Measurements from ENCODE around the gene ZNF524. TPM values are rescaled to one million over a fixed set of nuclear protein-coding genes. Genes with fewer than 3 reads are reported as not detected.

ZNF524 gene
- total and polyA plus RNA-seq, 10 of the 15 experiments (the other 5 are each of a cell fraction or from before 2014, with no cell fraction given) = 0.47 to 18.6 (median 12.4) TPM; not detected in 1

- TF ChIP-seq KDM1A (IDR thresholded peaks at IDR 0.05; ENCODE audit: borderline replicate concordance) = no peak
- peak; percentile 71; the same call in 1 of the 2 replicates for TF ChIP-seq YY1 (IDR thresholded peaks at IDR 0.05; ENCODE audit: low read depth, low read length)
- no peak for TF ChIP-seq PKNOX1 (IDR thresholded peaks at IDR 0.05)
- peak; percentile 90 for TF ChIP-seq NBN (IDR thresholded peaks at IDR 0.05)
- no peak for TF ChIP-seq SRF (IDR thresholded peaks at IDR 0.05; ENCODE audit: low read depth in 2 of 2, low read length in 2 of 2)
- no peak for TF ChIP-seq ZBTB33 (IDR thresholded peaks at IDR 0.05)
- TF ChIP-seq IKZF1 (conservative IDR thresholded peaks at IDR 0.05) = peak; percentile 68; the same call in 1 of the 2 replicates
- no peak for TF ChIP-seq BCL3 (IDR thresholded peaks at IDR 0.05; ENCODE audit: borderline replicate concordance, insufficient read depth, low read depth, low read length, poor library complexity, severe bottlenecking)
- TF ChIP-seq EED (IDR thresholded peaks at IDR 0.05; ENCODE audit: low read depth) = peak; percentile 63; the same call in 1 of the 2 replicates
- TF ChIP-seq GABPA (IDR thresholded peaks at IDR 0.05; ENCODE audit: low read depth) = no peak
- TF ChIP-seq RELA (IDR thresholded peaks at IDR 0.05; ENCODE audit: borderline replicate concordance, partially characterized antibody) = peak; percentile 79
- TF ChIP-seq SMAD5 (IDR thresholded peaks at IDR 0.05; ENCODE audit: low read depth) = no peak
- no peak for TF ChIP-seq CEBPB (IDR thresholded peaks at IDR 0.05; ENCODE audit: borderline replicate concordance in 1 of 2, low read depth in 2 of 2, low read length in 2 of 2)
- TF ChIP-seq TAF1 (IDR thresholded peaks at IDR 0.05; ENCODE audit: borderline replicate concordance, low read depth, low read length) = 0 out of 2 replicates have a peak, but pooled peaks have one; percentile 8
- peak; percentile 57 to 68; a peak in 3 of 4 replicates for TF ChIP-seq IKZF2 (IDR thresholded peaks at IDR 0.05)
- TF ChIP-seq ZNF207 (IDR thresholded peaks at IDR 0.05; ENCODE audit: borderline replicate concordance) = no peak
These were observed 5.8 kb downstream of the ZNF524 start, which contains the start of gene ZNF865 (continued) for GRCh38 chr19:55605637-55606470.

Measured in GM12878 (cell line).